Panc1 (cell line): ENCODE data around the gene CLEC16A. TPM values are rescaled to one million over a fixed set of nuclear protein-coding genes. Genes with fewer than 3 reads are reported as not detected.

Experiments used
- ATAC-seq: fragments of 200-7000 bp; cut with Tn5 transposase; 2 replicates; pipeline ENCODE4 v1.9.1; 2020; ENCODE audit warnings: mild to moderate bottlenecking, moderate library complexity
- BruUV-seq: library from RNA; stranded (reverse); fragments of 400-500 nt; replicated peaks from 2 replicates; lab custom pipeline; 2021; lab: Mats Ljungman, UMichigan
- CTCF ChIA-PET: fragments of 300-600 bp; sonication (Branson Sonifier 250); formaldehyde crosslinking; loops from one replicate; lab custom pipeline; 2022; ENCODE audit warnings: antibody characterized with exemption; lab: Charles Lee
- POLR2A ChIA-PET: fragments of 300-600 bp; sonication (Branson Sonifier 250); formaldehyde crosslinking; loops from one replicate; lab custom pipeline; 2022; ENCODE audit warnings: antibody characterized with exemption; lab: Charles Lee
- DNase-seq: peaks from one replicate; pipeline ENCODE4 v3.0.0-alpha.2; 2010; ENCODE audit warnings: low read depth, low spot score
- H3K27ac ChIP-seq: 2 replicates; pipeline ENCODE4 v1.5.1; 2011; ENCODE audit warnings: mild to moderate bottlenecking, low read length, inconsistent platforms
- H3K27me3 ChIP-seq: fragments of 200-500 bp; sonication (Bioruptor generic); 2 replicates; pipeline ENCODE4 v1.6.0; 2014; ENCODE audit warnings: low read length, inconsistent platforms; ENCODE audit not compliant: control insufficient read depth, insufficient read depth
- H3K36me3 ChIP-seq: fragments of 200-500 bp; sonication (Bioruptor generic); 2 replicates; pipeline ENCODE4 v1.5.1; 2014; ENCODE audit warnings: inconsistent platforms, mild to moderate bottlenecking, low read length, moderate library complexity; ENCODE audit not compliant: control insufficient read depth, insufficient read depth
- H3K4me1 ChIP-seq: 2 replicates; pipeline ENCODE4 v1.5.1; 2011; ENCODE audit warnings: inconsistent platforms, mild to moderate bottlenecking, low read length, moderate library complexity; ENCODE audit not compliant: control insufficient read depth, insufficient read depth
- H3K4me3 ChIP-seq, 2 experiments: 2 replicates each; pipeline ENCODE4 v1.5.1; 2011 to 2012; ENCODE audit warnings: low read depth in 2 of 2, low read length in 2 of 2, mild to moderate bottlenecking in 2 of 2, inconsistent platforms in 1 of 2, moderate library complexity in 1 of 2
- H3K9me3 ChIP-seq: fragments of 200-500 bp; sonication (Bioruptor generic); 2 replicates; pipeline ENCODE4 v1.5.1; 2014; ENCODE audit warnings: low read depth, mild to moderate bottlenecking, inconsistent platforms, low read length, moderate library complexity; ENCODE audit not compliant: control insufficient read depth, insufficient read depth
- CTCF ChIP-seq: fragments of 450-650 bp; IDR thresholded peaks from 2 replicates; pipeline ENCODE4 v1.5.1; 2017; ENCODE audit warnings: mild to moderate bottlenecking
- POLR2AphosphoS5 ChIP-seq: IDR thresholded peaks from 2 replicates; pipeline ENCODE4 v1.6.1; 2012; ENCODE audit warnings: mild to moderate bottlenecking, low read depth, low read length, moderate library complexity
- REST ChIP-seq, 2 experiments: IDR thresholded peaks; 2 replicates each; pipeline ENCODE4 v1.6.1; 2011 to 2012; ENCODE audit warnings: low read depth in 2 of 2, control low read depth in 1 of 2, low read length in 1 of 2, mild to moderate bottlenecking in 1 of 2, moderate library complexity in 1 of 2; ENCODE audit not compliant: insufficient read depth in 1 of 2
- SIN3A ChIP-seq: IDR thresholded peaks from 2 replicates; pipeline ENCODE4 v1.6.1; 2012; ENCODE audit warnings: low read depth, mild to moderate bottlenecking, low read length, moderate library complexity, borderline replicate concordance; ENCODE audit not compliant: insufficient read depth
- TCF7L2 ChIP-seq: IDR thresholded peaks from 2 replicates; pipeline ENCODE4 v1.6.1; 2011; ENCODE audit warnings: mild to moderate bottlenecking, low read depth, low read length, inconsistent platforms
- in situ Hi-C: cut with HindIII; loops from 2 replicates; pipeline ENCODE4 v1.10.0; 2016; ENCODE audit warnings: low sequenced_read_pairs, low pct_unique_long_range_greater_than_20kb
- intact Hi-C: fragments of 100-400 bp; cut with micrococcal nuclease; formaldehyde crosslinking; loops from one replicate; pipeline ENCODE4 v1.10.0; 2022; ENCODE audit not compliant: unreplicated experiment
- total RNA-seq: library from RNA; stranded (reverse); gene quantifications from one replicate; pipeline ENCODE4 v1.2.1, GENCODE V29; 2021; ENCODE audit not compliant: unreplicated experiment

Gene CLEC16A
- total RNA-seq, 1 experiment from 2014 or later = 21.0 TPM

GRCh38 chr16:11162586-11163268 is 218.4 kb downstream of the CLEC16A start:
- H3K9me3 ChIP-seq = no peaks in the 10 kb centered on the region
- peaks cover 4% of the 10 kb centered on the region for H3K4me1 ChIP-seq
- H3K4me3 ChIP-seq = no peak overlapping the region
- no peaks in the 10 kb centered on the region for H3K36me3 ChIP-seq
- no peak overlapping the region for H3K27ac ChIP-seq
- TF ChIP-seq SIN3A (no peak), REST (IDR thresholded peaks at IDR 0.05; ENCODE audit: insufficient read depth in 1 of 2, low read depth in 2 of 2, low read length in 1 of 2) (no peak), POLR2AphosphoS5 (no peak), TCF7L2 (no peak), CTCF (no peak)
- in situ Hi-C loops (no loop called here), intact Hi-C loops (no loop called here)
- CTCF ChIA-PET = interaction anchor here (0.6 kb wide), 1 partner anchor 207 kb away, joined by 3 read pairs; no protein-coding TSS in a partner anchor
- ATAC-seq (no peak), DNase-seq (no peak)
- no peaks in the 10 kb centered on the region for H3K27me3 ChIP-seq
- BruUV-seq = no TSS peak
- POLR2A ChIA-PET = no interaction called here

- no peak for ATAC-seq
- CTCF ChIA-PET = no interaction called here
Measured at GRCh38 chr16:11163761-11164261, 219.4 kb downstream of the CLEC16A start.

More at GRCh38 chr16:11163761-11164261, 219.4 kb downstream of the CLEC16A start:
- no peaks in the 10 kb centered on the region for H3K36me3 ChIP-seq
- DNase-seq = no peak
- BruUV-seq = no TSS peak
- in situ Hi-C loops (no loop called here), intact Hi-C loops (no loop called here)
- H3K4me1 ChIP-seq = no peaks in the 10 kb centered on the region; the same call in 1 of the 2 replicates
- H3K4me3 ChIP-seq = no peak overlapping the region
- POLR2A ChIA-PET = no interaction called here
- no peak overlapping the region for H3K27ac ChIP-seq
- no peaks in the 10 kb centered on the region for H3K9me3 ChIP-seq
- no peaks in the 10 kb centered on the region for H3K27me3 ChIP-seq
- no peak for TF ChIP-seq CTCF
- TF ChIP-seq POLR2AphosphoS5 = no peak
- TF ChIP-seq SIN3A = no peak
- TF ChIP-seq REST (IDR thresholded peaks at IDR 0.05; ENCODE audit: insufficient read depth in 1 of 2, low read depth in 2 of 2, low read length in 1 of 2) = no peak
- TF ChIP-seq TCF7L2 = no peak
